GM18870 (cell line): ENCODE results near the gene ADGB.

Experiments used
- ATAC-seq: cut with Tn5 transposase; IDR thresholded peaks from one replicate; pipeline ENCODE4 v1.9.1; 2021; ENCODE audit warnings: moderate library complexity; ENCODE audit not compliant: unreplicated experiment

The ADGB gene

GRCh38 chr6:146628350-146628749 lies 29.6 kb downstream of the ADGB start:
- no peak for ATAC-seq

- no peak for ATAC-seq
These were observed 35.2 kb downstream of the ADGB start for GRCh38 chr6:146634022-146634421.

DNA sequence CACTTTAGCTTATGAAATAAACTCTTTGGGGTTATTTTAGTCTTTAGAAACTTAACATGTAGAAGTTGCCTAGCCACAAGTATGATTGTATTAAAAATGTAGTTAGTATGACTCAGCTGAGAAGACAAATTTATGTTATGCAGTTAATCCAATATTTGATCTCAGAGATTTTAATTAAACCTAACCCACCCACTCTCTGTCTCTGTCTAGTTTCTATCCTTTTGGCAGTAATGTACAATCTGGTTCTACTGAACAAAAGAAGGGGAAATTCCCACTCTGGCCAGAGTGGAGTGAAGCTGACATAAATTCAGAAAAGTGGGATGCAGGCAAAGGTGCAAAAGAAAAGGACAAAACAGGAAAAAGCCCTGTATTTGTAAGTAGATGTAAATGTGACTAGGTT lies 36.4 kb downstream of the ADGB start:
- no peak for ATAC-seq

GRCh38 chr6:146636481-146636880 lies 37.7 kb downstream of the ADGB start:
- ATAC-seq = no peak

DNA sequence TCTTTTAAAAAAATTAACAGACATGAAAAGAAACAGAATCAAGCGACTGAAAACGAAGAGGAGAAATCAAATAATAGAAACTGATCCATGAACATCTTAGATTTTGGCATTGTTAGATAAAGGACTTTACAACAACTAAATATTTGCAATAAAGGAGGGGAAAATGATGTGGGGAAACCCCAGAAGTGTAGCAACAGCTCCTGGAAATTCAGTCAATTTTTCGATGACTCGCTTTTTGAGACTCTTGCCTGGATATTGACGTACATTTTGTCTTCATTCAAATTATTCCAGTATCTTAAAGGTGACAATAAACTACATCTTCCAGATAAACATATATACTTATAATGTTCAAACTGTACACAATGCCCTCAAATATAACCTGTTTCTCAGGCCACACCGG lies 44.1 kb downstream of the ADGB start:
- no peak for ATAC-seq

DNA sequence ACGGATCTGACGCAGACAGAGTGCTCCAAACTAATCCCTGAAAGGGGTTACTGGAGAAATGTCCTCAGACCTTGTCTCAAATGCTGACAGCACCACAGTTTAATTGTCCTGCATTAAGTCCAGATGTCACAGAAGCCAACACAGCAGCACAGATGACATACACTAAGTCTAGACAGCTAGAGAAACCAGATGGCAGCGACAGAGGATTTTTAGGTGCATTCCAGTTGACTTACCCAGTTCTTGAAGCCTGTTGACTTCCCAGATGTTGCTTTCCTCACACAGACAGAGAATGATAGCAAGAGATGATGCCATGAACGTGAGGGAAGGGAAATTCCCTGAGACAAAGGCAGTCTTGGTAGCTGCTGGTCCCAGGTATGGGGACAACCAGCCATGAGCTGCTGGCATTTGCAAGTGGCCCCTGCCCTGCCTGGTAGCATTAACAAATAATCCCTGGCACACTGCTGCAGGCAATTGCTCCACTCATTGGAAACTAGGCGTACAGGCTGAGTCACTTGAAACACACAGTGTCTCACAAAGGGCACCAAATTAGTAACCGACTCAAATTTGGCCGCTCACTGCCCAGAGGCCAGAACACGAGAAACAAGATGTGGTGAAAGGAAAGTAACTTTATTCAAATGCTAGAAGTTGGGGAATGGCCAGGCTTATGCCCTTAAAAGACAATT lies 52.2 kb downstream of the ADGB start:
- no peak for ATAC-seq

DNA sequence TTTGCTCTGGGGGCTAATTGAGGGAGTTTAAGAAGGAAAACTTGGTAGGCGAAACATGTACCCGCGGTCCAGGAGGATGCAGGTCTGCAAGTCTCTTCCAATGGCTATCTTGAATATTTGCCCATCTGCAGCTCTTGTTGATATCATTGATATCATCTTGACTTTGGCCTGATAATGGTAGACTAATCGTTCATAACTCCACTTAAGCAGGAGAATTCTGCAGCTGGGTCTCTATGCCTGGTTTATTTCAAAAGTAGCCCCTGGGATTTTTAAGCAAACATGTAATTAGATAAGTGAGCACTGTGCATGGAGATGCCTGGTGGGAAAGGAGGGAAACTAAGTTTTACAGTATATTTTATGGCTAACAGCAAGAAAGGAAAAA lies 52.7 kb downstream of the ADGB start:
- no peak for ATAC-seq

- no peak for ATAC-seq
These were observed 58.7 kb downstream of the ADGB start for GRCh38 chr6:146657432-146657831.

DNA sequence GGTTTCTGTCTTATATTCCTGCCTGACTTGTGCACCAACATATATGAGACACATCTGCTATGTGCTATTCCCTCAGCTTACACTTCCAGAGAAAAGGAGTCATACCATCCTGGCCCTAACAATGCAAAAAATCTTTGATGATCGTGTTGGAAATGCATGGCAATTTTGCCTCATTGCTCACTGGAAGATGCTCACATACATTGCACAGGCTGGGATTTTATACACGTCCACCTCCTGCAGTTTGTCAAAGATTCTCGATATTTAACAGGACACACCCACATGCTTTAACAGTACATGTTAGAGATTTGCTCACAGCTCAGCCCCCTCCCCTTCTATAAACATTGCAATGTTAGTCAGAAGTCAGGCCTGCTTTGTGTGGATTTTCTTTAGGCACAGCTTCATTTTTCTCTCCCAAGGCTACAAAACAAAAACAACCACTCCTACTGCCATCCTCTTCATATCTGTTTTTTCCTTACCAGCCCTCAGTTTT lies 66.1 kb downstream of the ADGB start:
- no peak for ATAC-seq

DNA sequence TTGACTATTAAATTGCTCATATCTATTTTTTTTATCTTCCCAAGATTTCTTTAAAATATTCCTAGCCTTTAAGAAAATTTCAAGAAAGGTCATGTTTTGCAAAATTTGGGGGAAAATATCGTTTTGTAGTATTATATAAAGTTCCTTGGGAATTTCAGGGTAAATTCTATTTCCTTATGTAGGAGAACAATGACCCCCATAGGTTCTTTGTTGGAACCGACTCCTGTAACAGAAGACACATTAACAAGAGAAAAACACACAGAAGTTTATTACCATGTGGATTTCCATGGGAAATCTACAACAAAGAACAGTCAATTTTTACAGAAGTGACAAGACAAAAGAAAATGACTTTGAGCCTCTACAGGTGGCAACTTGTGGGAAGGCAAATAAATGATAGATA lies 68.1 kb downstream of the ADGB start:
- ATAC-seq = no peak

DNA sequence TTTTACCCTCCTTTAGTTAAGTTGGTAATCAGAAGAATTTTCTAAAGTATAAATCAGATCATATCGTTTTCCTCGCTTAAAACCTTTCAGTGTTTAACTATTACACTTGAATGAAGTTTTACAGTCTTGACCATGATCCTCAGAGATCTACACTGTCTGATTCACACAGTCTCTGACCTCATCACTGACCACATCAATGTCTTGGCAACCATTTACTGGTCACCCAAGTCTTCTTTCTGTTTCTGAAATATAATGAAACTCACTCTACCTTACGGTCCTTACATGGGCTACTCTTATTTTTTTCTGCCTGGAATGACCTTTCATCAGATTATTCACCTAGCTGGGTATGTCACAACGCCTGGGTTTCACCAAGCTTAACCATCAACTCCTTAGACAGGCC lies 71.4 kb downstream of the ADGB start:
- no peak for ATAC-seq

- no peak for ATAC-seq
These were observed 74.3 kb downstream of the ADGB start for GRCh38 chr6:146673069-146673468.

DNA sequence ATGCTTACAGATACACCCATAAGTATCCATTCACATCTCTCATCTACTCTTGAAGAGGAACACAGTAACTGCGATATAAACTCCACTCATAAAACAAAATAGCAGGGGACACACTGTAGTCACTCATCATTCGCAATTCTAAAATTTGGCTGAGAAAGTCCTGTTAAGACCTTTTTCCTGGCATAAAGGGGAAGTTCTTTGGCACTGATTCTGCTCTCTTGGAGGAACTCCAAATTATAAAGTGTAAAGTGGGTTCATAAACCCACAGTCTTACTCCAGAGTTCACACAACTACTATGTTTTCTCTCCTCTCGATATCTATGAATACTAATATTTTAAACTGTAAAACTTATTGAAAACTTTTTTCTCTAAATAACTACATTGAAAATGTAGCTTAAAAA lies 80.6 kb downstream of the ADGB start:
- ATAC-seq = no peak

DNA sequence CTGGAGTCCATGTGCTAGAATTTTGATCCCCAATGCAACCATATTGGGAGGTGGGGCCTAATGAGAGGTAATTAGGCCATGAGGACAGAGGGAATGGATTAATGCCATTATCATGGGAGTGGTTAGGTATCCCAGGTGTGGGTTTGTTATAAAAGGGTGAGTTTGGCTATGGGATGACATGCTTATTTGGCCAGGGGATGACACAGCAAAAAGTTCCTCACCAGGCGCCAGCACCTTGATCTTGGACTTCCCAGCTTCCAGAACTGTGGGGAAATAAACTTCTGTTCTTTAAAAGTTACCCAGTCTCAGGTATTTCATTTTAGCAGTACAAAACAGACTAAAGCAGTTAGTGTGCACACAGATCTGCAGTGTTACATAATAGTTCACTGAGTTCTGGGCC lies 84.1 kb downstream of the ADGB start:
- ATAC-seq = no peak

DNA sequence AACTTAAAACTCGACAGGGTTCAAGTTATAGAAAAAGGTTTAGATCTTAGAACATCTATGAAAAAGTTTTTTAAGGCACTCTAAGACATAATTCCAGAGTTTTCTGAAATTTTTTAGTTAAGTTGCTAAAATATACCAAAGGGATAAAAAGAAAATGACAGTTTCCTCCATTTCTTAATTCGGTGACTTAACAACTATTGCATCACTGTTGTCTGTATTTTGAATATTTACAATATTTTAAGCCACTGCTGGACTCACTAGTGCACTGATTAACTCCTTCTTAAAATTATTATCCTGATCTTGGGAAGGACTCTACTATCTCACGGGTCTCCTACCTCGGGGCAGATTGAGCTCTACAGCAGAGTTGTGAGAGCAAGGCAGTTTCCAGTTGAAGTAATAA lies 91.0 kb downstream of the ADGB start:
- ATAC-seq = no peak

GRCh38 chr6:146693342-146693741 lies 94.6 kb downstream of the ADGB start:
- no peak for ATAC-seq

DNA sequence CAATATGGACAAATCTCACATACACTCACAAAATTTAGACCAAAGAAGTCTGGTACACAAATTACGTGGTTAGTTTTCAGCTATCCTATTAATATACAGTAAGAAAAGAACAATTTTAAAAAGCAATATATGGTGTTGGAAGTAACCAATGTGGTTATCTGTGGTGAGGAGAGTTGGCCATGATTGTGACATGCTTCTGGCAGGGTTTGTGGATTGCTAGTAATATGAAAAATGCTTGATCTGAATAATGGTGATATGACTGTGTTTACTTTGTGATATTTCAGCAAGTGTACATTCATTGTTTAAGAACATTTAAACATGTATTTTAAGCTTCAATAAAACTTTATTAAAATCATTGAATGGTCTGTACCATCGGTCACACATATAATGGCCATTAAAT lies 99.1 kb downstream of the ADGB start:
- no peak for ATAC-seq

DNA sequence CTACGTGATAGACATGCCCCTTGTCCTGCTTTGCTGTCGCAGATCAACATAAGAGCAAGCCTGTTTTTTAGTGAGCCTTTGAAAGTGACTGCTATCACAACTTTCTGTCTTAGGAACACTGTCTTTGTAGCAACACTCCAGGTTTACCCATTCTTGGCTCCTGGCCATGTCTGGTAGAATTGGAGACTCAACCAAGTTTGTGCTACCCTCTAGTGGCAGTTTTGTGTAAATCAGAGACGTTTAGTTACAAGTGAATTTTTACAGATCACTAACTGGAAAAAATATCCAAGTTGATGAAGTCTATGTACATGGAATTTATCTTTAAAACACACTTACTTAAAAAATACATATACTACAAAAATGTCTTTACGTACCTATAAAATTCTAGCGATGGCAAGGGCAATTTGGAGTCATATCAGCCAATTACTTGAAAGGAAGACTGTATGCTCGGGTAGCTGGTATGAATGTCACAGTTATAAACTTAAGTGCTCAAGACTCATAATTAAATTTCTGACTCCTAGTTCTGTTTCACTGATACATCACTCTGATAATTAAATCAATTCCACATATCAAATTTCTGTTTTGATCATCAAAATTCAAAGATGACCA lies 101.4 kb downstream of the ADGB start:
- peak; percentile 75 for ATAC-seq

DNA sequence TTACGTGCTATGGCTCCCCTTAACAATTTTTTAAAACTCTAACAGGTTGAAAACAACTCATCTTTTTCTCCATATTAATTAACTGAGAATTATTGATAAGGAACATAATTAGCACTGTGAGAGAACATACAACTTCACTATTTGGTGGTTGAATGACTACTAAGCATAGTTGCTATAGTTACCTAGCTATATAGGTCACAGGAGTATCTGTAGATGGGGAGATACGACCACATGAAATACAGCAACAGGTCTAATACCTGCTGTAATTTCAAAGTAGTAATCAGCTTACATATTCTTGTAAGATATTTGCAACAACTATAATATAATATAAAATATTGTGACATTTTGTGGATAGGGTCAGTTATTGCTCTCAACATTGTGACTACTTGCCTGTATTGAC lies 102.9 kb downstream of the ADGB start:
- no peak for ATAC-seq

GRCh38 chr6:146709036-146709622 lies 110.4 kb downstream of the ADGB start:
- ATAC-seq = no peak

DNA sequence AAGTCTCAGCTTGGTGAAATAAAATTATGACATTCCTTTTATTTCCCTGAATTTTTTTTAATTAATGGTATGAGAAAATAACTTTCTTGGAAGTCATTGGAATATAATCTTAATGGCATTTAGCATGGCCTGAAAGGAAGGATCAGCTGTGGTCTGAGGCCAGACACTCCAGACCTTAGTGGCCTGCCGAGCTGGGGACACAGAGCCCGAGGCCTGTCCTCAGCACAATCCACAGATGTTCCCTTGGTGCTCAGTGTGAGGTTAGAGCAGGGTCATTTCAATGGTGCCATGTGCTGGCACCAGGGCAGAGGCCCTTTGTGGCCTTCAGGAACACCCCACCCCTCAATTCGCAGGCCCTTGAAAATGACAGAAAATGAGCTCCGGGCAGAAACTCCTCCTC lies 120.6 kb downstream of the ADGB start:
- no peak for ATAC-seq

DNA sequence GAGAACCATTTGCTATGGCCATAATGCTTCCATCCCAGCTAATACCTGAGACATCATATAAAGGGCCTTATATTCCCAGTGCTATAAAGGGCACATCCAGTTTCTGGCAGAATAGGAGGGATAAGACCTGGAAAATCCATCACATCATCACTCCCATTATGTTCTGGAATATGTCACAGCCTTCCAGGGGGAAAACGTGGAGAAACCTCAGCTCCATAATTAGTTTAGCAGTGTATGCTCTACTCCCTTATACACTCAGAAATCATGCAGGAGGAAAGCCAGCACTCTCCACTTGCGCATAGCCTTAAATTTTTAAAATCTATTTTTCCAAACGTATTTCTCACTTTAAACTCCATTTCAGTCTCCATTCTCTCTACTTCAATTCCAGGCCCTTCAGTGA lies 140.9 kb downstream of the ADGB start:
- ATAC-seq = no peak

GRCh38 chr6:146741609-146742008 lies 142.8 kb downstream of the ADGB start:
- no peak for ATAC-seq
